ENCODE data around the gene MYH7B.

MYH7B gene

DNA sequence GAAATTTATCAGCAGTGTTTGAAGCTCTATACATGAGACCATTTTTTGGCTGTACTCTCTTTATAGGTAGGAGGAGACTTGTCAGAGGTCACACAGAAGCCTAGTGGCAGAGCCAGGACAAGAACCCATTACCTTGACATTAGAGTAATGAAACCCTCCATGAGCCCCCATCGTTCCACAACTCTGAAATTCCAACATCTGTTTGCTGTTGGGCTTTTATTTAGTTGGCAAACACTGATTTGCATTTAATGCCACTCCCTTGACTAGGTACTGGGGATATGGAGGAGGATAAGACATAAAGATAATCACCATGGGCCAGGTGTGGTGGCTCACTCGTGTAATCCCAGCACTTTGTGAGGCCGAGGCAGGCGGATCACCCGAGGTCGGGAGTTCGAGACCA, 1.7 kb upstream of the MYH7B start:
- TF ChIP-seq POLR2AphosphoS5 (IDR thresholded peaks at IDR 0.05; ENCODE audit: low read depth, low read length) (no peak), SPI1 (IDR thresholded peaks at IDR 0.05; ENCODE audit: low read depth, low read length) (no peak), PAX5 (IDR thresholded peaks at IDR 0.05; ENCODE audit: insufficient read depth, low read length, severe bottlenecking) (no peak), POLR2A (IDR thresholded peaks at IDR 0.05; ENCODE audit: low read depth, low read length) (no peak), POU2F2 (IDR thresholded peaks at IDR 0.05; ENCODE audit: low read depth, low read length) (no peak), TAF1 (IDR thresholded peaks at IDR 0.05; ENCODE audit: low read depth, low read length) (no peak)
- no peak for FAIRE-seq

DNA sequence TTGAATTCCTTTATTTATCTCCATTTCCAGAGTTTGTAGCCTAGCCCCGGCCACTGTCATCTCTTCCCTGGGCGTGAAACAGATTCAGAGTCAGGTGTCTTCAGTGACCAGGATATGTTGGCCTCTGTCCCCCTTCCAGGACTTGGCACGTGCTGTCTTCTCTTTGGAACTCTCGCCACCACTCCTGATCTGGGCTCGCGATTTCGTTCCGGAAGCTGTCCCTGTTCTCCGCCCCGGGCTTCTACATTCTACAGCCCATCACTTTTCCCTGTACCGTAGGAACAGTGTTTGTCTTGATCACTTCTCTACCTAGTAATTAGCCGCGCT, 801 bp upstream of the MYH7B start:
- DNase-seq (ENCODE audit: insufficient read length, low spot score), result no peak
- no peak for FAIRE-seq
- TF ChIP-seq POLR2A (IDR thresholded peaks at IDR 0.05; ENCODE audit: low read depth, low read length), result no peak
- no peak for TF ChIP-seq SPI1 (IDR thresholded peaks at IDR 0.05; ENCODE audit: low read depth, low read length)
- TF ChIP-seq POU2F2 (IDR thresholded peaks at IDR 0.05; ENCODE audit: low read depth, low read length), result no peak
- no peak for TF ChIP-seq TAF1 (IDR thresholded peaks at IDR 0.05; ENCODE audit: low read depth, low read length)
- TF ChIP-seq PAX5 (IDR thresholded peaks at IDR 0.05; ENCODE audit: insufficient read depth, low read length, severe bottlenecking), result no peak

More for the DNA sequence above, 1.7 kb upstream of the MYH7B start:
- DNase-seq (ENCODE audit: insufficient read length, low spot score), result no peak

DNA sequence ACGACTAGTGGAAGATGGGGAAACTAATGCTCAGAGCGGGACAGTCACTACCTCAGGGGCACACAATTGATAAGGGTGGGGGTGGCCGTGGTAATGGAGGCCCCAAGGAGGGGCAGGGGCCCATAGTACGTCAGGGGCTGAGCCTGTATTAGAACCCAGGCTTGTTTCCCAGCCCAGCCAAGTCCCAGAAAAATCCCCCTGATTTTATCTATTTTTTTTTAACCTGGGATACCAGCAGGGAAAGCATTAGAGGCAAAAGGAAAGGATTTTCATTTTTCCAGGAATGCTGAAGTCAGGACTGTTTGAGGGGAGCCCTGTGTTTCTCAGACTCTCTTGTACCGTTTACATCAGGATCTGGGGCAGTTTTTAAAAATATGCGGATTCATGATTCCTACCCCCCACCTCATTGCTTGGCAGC, 382 bp downstream of the MYH7B start:
- FAIRE-seq (no peak), DNase-seq (ENCODE audit: insufficient read length, low spot score) (no peak)
- TF ChIP-seq POLR2AphosphoS5 (IDR thresholded peaks at IDR 0.05; ENCODE audit: low read depth, low read length), result no peak
- TF ChIP-seq SPI1 (IDR thresholded peaks at IDR 0.05; ENCODE audit: low read depth, low read length), result no peak
- no peak for TF ChIP-seq POU2F2 (IDR thresholded peaks at IDR 0.05; ENCODE audit: low read depth, low read length)
- no peak for TF ChIP-seq POLR2A (IDR thresholded peaks at IDR 0.05; ENCODE audit: low read depth, low read length)
- no peak for TF ChIP-seq PAX5 (IDR thresholded peaks at IDR 0.05; ENCODE audit: insufficient read depth, low read length, severe bottlenecking)
- no peak for TF ChIP-seq TAF1 (IDR thresholded peaks at IDR 0.05; ENCODE audit: low read depth, low read length)

DNA sequence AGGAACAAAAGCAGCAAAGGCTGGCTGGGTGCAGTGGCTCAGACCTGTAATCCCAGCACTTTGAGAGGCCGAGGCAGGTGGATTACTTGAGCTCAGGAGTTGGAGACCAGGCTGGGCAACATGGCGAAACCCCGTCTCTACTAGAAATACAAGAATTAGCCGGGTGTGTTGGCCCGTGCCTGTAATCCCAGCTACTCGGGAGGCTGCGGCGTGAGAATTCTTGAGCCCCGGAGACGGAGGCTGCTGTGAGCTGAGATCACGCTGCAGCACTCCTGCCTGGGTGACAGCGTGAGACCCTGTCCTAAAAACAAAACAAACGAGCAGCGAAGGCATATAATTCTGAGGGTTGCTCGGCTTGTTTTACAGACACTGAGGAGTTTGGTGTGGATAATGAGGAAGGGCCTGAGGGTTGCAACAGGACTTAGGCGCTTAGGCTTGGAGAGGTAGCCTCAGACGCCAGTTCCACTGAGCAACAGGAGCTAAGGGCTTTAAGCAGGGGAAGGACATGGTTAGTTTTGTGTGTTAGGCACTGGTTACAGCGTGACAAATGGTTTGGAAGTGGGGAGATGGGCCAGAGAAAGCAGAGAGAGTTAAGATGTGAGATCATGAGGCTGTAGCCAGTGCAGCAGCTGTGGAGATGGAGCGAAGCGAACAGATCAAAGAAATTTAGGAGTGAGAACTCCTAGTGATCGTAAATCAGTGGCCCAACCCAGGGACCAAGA, 1.2 kb downstream of the MYH7B start:
- no peak for FAIRE-seq
- no peak for DNase-seq (ENCODE audit: insufficient read length, low spot score)
- TF ChIP-seq PAX5 (IDR thresholded peaks at IDR 0.05; ENCODE audit: insufficient read depth, low read length, severe bottlenecking), result no peak
- no peak for TF ChIP-seq POLR2AphosphoS5 (IDR thresholded peaks at IDR 0.05; ENCODE audit: low read depth, low read length)
- TF ChIP-seq POU2F2 (IDR thresholded peaks at IDR 0.05; ENCODE audit: low read depth, low read length), result no peak
- TF ChIP-seq POLR2A (IDR thresholded peaks at IDR 0.05; ENCODE audit: low read depth, low read length), result no peak
- no peak for TF ChIP-seq TAF1 (IDR thresholded peaks at IDR 0.05; ENCODE audit: low read depth, low read length)
- no peak for TF ChIP-seq SPI1 (IDR thresholded peaks at IDR 0.05; ENCODE audit: low read depth, low read length)

DNA sequence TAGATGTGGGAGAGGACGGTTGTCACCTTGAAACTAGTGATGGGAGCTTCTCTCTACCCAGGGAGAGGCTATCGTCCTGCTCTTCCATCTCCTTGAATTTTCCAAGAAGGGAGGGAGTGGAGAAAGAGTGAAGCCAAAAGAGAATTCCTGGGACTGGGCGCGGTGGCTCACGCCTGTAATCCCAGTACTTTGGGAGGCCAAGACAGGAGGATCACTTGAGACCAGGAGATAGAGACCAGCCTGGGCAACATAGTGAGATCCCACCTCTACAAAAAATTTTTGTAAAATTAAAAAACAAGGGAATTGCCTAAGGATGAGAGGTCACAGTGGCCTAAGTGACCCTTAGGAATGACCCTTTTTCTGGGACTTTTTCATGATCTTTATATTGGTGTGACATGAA, 8.8 kb downstream of the MYH7B start:
- DNase-seq (ENCODE audit: insufficient read length, low spot score) (no peak), FAIRE-seq (no peak)
- no peak for TF ChIP-seq POLR2AphosphoS5 (IDR thresholded peaks at IDR 0.05; ENCODE audit: low read depth, low read length)
- TF ChIP-seq PAX5 (IDR thresholded peaks at IDR 0.05; ENCODE audit: insufficient read depth, low read length, severe bottlenecking), result no peak

DNA sequence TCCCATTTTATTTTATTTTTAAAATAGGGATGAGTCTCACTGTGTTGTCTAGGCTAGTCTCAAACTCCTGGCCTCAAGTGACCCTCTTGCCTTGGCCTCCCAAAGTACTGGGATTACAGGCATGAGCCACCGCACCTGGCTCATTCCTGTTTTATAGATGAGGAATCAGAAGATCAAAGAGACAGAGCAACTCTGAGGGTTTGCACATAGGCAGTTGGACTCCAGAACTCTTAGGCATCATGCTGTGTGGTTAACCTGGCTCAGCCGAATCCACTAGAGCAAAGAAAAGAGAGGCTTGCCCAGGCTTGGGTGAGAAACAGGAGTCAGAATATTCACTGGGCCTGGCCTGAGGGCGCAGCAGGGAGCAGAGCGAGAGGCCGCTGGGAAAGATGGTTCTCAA, 9.4 kb downstream of the MYH7B start:
- TF ChIP-seq TAF1 (IDR thresholded peaks at IDR 0.05; ENCODE audit: low read depth, low read length) (no peak), POLR2A (IDR thresholded peaks at IDR 0.05; ENCODE audit: low read depth, low read length) (no peak), POLR2AphosphoS5 (IDR thresholded peaks at IDR 0.05; ENCODE audit: low read depth, low read length) (no peak), SPI1 (IDR thresholded peaks at IDR 0.05; ENCODE audit: low read depth, low read length) (no peak), PAX5 (IDR thresholded peaks at IDR 0.05; ENCODE audit: insufficient read depth, low read length, severe bottlenecking) (no peak), POU2F2 (IDR thresholded peaks at IDR 0.05; ENCODE audit: low read depth, low read length) (no peak)
- DNase-seq (ENCODE audit: insufficient read length, low spot score), result no peak
- no peak for FAIRE-seq

DNA sequence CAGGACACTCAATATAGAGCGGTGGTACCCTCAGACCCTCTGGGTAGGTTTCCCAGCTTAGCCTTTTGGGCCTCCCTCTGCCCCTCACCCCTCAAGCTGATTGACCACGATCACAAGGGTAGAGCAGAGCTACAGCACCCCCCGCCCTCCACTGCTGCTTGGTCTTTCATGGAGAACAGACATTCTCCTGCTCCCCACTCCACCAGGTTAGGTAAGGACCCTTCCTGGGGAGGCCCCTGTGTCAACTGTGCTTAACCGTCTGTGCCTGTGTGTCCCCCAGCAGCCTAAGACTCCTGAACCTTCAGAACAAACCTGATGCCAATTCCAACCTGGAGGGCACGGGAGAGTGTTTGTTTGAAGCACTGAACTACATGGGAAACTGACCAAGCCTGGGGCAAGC, 11.8 kb downstream of the MYH7B start:
- FAIRE-seq, result no peak
- TF ChIP-seq PAX5 (IDR thresholded peaks at IDR 0.05; ENCODE audit: insufficient read depth, low read length, severe bottlenecking), result no peak
- TF ChIP-seq POU2F2 (IDR thresholded peaks at IDR 0.05; ENCODE audit: low read depth, low read length), result no peak
- no peak for TF ChIP-seq TAF1 (IDR thresholded peaks at IDR 0.05; ENCODE audit: low read depth, low read length)
- TF ChIP-seq SPI1 (IDR thresholded peaks at IDR 0.05; ENCODE audit: low read depth, low read length), result no peak
- no peak for TF ChIP-seq POLR2A (IDR thresholded peaks at IDR 0.05; ENCODE audit: low read depth, low read length)
- TF ChIP-seq POLR2AphosphoS5 (IDR thresholded peaks at IDR 0.05; ENCODE audit: low read depth, low read length), result no peak
- no peak for DNase-seq (ENCODE audit: insufficient read length, low spot score)

DNA sequence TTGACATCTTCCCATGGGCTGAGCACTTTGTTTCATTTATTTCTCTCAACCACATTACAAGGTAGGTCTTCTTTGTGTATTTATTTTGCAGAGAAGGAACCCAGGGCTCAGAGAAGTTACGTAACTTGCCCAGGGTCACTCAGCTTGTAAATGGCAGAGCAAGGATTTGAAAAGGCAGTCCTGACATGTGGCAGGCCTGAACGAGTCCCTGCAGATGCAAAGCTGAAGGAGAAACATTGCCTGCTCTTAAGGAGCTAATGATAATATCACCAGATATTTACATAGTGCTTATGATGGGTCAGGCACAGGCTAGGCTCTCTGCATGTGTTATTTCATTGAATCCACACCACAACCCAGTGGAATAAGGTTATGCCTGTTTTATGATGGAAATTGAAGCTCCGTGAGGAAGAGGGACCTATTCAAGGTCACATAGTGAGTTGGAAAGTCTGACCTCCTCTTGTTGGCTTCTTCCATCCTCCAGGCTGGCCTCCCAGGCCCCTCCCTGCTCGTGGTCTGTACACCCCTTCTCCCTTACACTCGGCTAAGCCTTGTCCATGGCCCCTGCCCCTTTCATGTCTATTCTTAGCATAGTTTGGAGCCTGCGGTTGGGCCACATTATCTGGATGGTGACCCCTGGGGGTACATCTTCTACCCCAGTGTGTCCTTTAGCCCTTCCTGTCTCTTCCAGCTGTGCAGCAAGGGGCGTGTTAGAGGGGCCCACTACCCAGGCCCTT, 12.5 kb downstream of the MYH7B start:
- TF ChIP-seq POU2F2 (IDR thresholded peaks at IDR 0.05; ENCODE audit: low read depth, low read length), result no peak
- TF ChIP-seq PAX5 (IDR thresholded peaks at IDR 0.05; ENCODE audit: insufficient read depth, low read length, severe bottlenecking), result no peak
- TF ChIP-seq TAF1 (IDR thresholded peaks at IDR 0.05; ENCODE audit: low read depth, low read length), result no peak
- TF ChIP-seq POLR2A (IDR thresholded peaks at IDR 0.05; ENCODE audit: low read depth, low read length), result no peak
- TF ChIP-seq POLR2AphosphoS5 (IDR thresholded peaks at IDR 0.05; ENCODE audit: low read depth, low read length), result no peak
- no peak for TF ChIP-seq SPI1 (IDR thresholded peaks at IDR 0.05; ENCODE audit: low read depth, low read length)
- FAIRE-seq (no peak), DNase-seq (ENCODE audit: insufficient read length, low spot score) (no peak)

DNA sequence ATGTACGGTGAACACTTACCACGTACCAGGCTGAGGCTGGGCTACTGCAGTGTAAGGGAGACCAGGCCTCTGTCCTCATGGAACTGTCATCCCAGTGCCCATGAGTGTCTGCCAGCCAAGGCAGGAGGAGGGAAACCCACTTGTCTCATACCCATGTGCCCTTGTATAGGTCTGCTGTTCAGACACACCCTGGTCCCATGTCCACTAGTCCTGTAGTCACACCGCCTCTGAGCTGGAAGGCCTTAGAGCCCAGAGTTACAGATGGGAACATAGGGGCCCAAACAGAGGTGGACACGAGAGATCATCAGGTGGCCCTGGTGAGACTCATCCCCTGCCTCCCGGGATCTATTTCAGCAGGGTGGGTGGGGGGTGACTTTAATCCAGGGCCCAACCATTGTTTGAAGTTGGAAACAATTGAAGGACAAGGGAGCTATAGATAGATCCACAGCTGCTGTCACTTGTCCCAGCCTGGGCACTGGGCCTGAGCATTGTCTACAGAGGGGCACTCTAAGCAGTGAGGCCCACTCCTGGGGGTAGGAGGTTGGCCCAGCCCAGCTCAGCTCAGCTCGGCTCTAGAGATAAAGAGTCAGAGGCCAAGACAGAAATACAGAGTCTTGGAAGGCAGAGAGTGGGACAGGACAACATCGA, 14.6 kb downstream of the MYH7B start:
- DNase-seq (ENCODE audit: insufficient read length, low spot score) (no peak), FAIRE-seq (no peak)

More for the DNA sequence above, 14.6 kb downstream of the MYH7B start:
- TF ChIP-seq TAF1 (IDR thresholded peaks at IDR 0.05; ENCODE audit: low read depth, low read length) (no peak), POLR2A (IDR thresholded peaks at IDR 0.05; ENCODE audit: low read depth, low read length) (no peak), POLR2AphosphoS5 (IDR thresholded peaks at IDR 0.05; ENCODE audit: low read depth, low read length) (no peak), POU2F2 (IDR thresholded peaks at IDR 0.05; ENCODE audit: low read depth, low read length) (no peak), SPI1 (IDR thresholded peaks at IDR 0.05; ENCODE audit: low read depth, low read length) (no peak)
